Osteoblast (primary cell): ENCODE results near the gene SLC50A1. TPM values are rescaled to one million over a fixed set of nuclear protein-coding genes. Genes with fewer than 3 reads are reported as not detected.
A peak's percentile ranks its signal among the peaks of the same experiment; 100 is the strongest.

Experiments
- DNase-seq: peaks from one replicate; pipeline ENCODE4 v3.0.0; 2011; ENCODE audit warnings: low spot score, mixed read lengths; ENCODE audit not compliant: insufficient read length; ENCODE audit errors: missing footprints
- H2AFZ ChIP-seq: 2 replicates; pipeline ENCODE4 v1.6.0; 2011; ENCODE audit warnings: mild to moderate bottlenecking, low read length
- H3K27ac ChIP-seq: 2 replicates; pipeline ENCODE4 v1.5.1; 2011; ENCODE audit warnings: mild to moderate bottlenecking, low read depth, low read length, moderate library complexity
- H3K27me3 ChIP-seq: 2 replicates; pipeline ENCODE4 v1.6.0; 2012; ENCODE audit warnings: mild to moderate bottlenecking, control low read depth, inconsistent platforms, low read length, moderate library complexity; ENCODE audit not compliant: insufficient read depth
- H3K36me3 ChIP-seq: 2 replicates; pipeline ENCODE4 v1.5.1; 2011; ENCODE audit warnings: mild to moderate bottlenecking, low read length, control low read depth, moderate library complexity; ENCODE audit not compliant: insufficient read depth
- H3K4me1 ChIP-seq: 2 replicates; pipeline ENCODE4 v1.5.1; 2011; ENCODE audit warnings: mild to moderate bottlenecking, low read length, control low read depth, moderate library complexity; ENCODE audit not compliant: insufficient read depth
- H3K4me2 ChIP-seq: 2 replicates; pipeline ENCODE4 v1.6.0; 2011; ENCODE audit warnings: mild to moderate bottlenecking, low read length; ENCODE audit not compliant: insufficient read depth
- H3K4me3 ChIP-seq: fragments of 200-600 bp; sonication (generic); 3 replicates; pipeline ENCODE4 v1.5.1; 2012; ENCODE audit warnings: mild to moderate bottlenecking, low read length, inconsistent platforms; ENCODE audit not compliant: insufficient read depth
- H3K79me2 ChIP-seq: 2 replicates; pipeline ENCODE4 v1.6.0; 2012; ENCODE audit warnings: mild to moderate bottlenecking, low read length, control low read depth, inconsistent platforms; ENCODE audit not compliant: insufficient read depth
- H3K9me3 ChIP-seq: 2 replicates; pipeline ENCODE4 v1.5.1; 2011; ENCODE audit warnings: low read depth, low read length, control low read depth
- H4K20me1 ChIP-seq: 2 replicates; pipeline ENCODE4 v1.6.0; 2012; ENCODE audit warnings: mild to moderate bottlenecking, low read length, control low read depth; ENCODE audit not compliant: insufficient read depth
- total RNA-seq: library from RNA; depleted of rRNA; stranded (reverse); fragments of >200 nt; gene quantifications from 2 replicates; pipeline ENCODE4 v1.2.3, GENCODE V29; 2012
- TF ChIP-seq, protein P1 (sequence below): IDR thresholded peaks from 2 replicates; pipeline ENCODE4 v1.5.1; 2011; ENCODE audit warnings: mild to moderate bottlenecking, low read depth, low read length, moderate library complexity; ENCODE audit errors: extremely low read depth

The SLC50A1 gene
- total RNA-seq, 1 donor: 38.0 TPM

DNA sequence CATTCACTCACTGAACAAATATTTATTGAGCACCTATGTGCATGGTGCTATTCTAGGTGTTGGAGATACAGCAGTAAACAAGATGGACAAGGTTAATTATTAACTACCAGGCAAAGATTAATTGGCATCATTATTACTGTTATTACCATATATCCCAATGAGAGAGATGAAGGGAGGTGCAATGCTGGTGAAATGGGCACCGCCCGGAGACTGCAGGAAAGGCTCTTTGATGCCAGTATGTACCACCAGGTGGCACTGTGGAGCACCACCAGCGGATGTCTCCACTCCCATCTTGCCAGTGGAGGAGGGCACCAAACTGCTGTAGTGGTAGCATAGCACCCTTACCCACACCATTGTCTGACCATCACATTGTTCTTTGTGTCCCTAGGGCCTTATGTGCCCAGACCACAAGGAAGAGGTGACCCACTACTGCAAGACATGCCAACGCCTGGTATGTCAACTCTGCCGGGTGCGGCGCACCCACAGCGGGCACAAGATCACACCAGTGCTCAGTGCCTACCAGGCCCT is 41.0 kb downstream of the SLC50A1 start:
- H3K4me3 ChIP-seq: no peak overlapping the region
- no peak overlapping the region for H2AFZ ChIP-seq
- H3K27ac ChIP-seq: no peak overlapping the region
- H4K20me1 ChIP-seq: no peaks in the 10 kb centered on the region
- peaks cover 15% of the 10 kb centered on the region for H3K79me2 ChIP-seq
- no peaks in the 10 kb centered on the region for H3K27me3 ChIP-seq
- no peaks in the 10 kb centered on the region for H3K36me3 ChIP-seq
- no peaks in the 10 kb centered on the region for H3K9me3 ChIP-seq
- peak; percentile 100 for DNase-seq
- H3K4me2 ChIP-seq: no peak overlapping the region
- TF ChIP-seq, protein P1, sequence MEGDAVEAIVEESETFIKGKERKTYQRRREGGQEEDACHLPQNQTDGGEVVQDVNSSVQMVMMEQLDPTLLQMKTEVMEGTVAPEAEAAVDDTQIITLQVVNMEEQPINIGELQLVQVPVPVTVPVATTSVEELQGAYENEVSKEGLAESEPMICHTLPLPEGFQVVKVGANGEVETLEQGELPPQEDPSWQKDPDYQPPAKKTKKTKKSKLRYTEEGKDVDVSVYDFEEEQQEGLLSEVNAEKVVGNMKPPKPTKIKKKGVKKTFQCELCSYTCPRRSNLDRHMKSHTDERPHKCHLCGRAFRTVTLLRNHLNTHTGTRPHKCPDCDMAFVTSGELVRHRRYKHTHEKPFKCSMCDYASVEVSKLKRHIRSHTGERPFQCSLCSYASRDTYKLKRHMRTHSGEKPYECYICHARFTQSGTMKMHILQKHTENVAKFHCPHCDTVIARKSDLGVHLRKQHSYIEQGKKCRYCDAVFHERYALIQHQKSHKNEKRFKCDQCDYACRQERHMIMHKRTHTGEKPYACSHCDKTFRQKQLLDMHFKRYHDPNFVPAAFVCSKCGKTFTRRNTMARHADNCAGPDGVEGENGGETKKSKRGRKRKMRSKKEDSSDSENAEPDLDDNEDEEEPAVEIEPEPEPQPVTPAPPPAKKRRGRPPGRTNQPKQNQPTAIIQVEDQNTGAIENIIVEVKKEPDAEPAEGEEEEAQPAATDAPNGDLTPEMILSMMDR: peak; percentile 97
- H3K4me1 ChIP-seq: peaks cover 17% of the 10 kb centered on the region

DNA sequence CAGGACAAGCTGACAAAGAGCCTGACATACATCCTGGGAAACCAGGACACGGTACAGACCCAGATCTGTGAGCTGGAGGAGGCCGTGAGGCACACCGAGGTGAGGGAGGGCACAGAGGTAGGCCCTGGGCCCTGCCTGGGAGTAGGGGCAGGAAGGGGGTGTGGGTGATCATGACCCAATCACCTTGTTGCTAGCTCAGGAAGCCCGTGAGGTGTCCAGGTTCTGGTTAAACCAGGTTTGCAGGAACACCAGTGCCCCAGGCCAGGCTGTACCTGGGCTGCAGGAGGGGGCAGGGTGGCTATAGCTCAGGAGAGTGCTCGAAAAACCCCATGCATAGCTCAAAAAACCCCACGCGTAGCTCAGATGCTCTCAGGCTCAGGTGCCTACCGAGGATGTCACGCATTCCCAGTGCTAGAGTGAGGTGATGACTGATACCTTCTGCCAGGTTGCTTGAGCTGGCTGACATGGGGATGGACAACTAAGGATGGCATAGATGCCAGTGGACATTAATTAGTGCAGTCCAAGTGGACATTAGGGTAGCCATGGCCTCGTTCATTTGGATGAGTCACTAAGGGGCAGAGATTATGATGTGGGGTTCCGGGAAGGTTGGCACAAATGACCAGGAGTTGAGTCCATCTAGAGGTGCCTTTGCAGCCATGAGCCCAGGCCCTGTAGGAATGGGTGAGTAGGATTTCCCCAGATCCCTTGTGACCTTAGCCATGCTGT is 41.7 kb downstream of the SLC50A1 start:
- Histone ChIP-seq H3K27ac (no peak overlapping the region), H3K9me3 (no peaks in the 10 kb centered on the region), H3K36me3 (no peaks in the 10 kb centered on the region), H3K4me2 (no peak overlapping the region), H3K4me3 (no peak overlapping the region), H3K79me2 (peaks cover 7% of the 10 kb centered on the region), H3K4me1 (peaks cover 11% of the 10 kb centered on the region), H4K20me1 (no peaks in the 10 kb centered on the region), H3K27me3 (no peaks in the 10 kb centered on the region), H2AFZ (no peak overlapping the region)
- DNase-seq: peak; percentile 38
- TF ChIP-seq, protein P1: no peak

DNA sequence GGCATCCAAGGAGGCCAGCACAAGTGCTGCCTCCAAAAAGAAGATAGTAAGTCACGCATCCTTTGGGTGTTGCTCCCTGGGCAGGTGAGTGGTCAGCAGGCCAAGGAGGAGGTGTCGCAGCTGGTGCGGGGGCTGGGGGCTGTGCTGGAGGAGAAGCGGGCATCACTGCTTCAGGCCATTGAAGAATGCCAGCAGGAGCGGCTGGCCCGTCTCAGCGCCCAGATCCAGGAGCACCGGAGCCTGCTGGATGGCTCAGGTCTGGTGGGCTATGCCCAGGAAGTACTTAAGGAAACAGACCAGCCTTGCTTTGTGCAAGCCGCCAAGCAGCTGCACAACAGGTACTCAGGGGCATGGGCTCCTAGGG is 42.2 kb downstream of the SLC50A1 start:
- Histone ChIP-seq H3K9me3 (no peaks in the 10 kb centered on the region), H4K20me1 (no peaks in the 10 kb centered on the region), H3K27me3 (no peaks in the 10 kb centered on the region), H3K4me2 (no peak overlapping the region), H3K4me3 (no peak overlapping the region), H2AFZ (no peak overlapping the region), H3K27ac (no peak overlapping the region), H3K4me1 (peaks cover 9% of the 10 kb centered on the region), H3K79me2 (peaks cover 2% of the 10 kb centered on the region), H3K36me3 (no peaks in the 10 kb centered on the region)
- DNase-seq: peak; percentile 75
- TF ChIP-seq, protein P1: no peak

DNA sequence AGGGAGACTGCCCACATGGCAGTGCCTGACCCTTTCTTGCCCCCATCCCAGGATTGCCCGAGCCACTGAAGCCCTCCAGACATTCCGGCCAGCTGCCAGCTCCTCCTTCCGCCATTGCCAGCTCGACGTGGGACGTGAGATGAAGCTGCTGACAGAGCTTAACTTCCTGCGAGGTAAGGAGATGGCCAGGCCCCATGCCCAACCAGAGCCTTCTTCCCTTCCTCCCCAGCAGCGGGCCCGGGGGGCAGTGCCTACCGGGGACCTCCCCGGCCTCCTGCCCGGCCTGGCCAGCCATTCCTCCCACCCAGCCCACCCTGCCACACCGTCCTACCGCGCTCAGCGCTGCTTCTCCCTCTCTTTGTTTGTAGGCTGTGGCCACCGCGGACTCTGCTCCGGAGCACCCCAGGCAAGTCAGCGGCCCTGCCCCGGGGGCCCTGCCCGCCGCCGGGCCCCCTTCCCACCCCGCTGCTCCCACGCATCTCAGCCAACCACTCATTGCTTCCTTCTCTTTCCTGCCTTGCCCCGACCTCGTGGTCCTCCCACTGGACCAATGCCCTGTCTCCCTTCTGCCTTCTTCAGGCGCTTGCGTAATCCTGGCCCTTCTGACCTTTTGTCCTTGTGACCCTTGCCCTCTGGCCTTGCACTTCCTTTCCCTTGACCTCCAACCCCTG is 42.9 kb downstream of the SLC50A1 start:
- H3K27me3 ChIP-seq: no peaks in the 10 kb centered on the region
- H3K4me2 ChIP-seq: no peak overlapping the region
- H3K79me2 ChIP-seq: no peaks in the 10 kb centered on the region
- H3K4me1 ChIP-seq: peaks cover 6% of the 10 kb centered on the region
- no peak overlapping the region for H3K4me3 ChIP-seq
- H3K36me3 ChIP-seq: no peaks in the 10 kb centered on the region
- peak; percentile 82 for DNase-seq
- H2AFZ ChIP-seq: no peak overlapping the region
- H3K9me3 ChIP-seq: no peaks in the 10 kb centered on the region
- H3K27ac ChIP-seq: no peak overlapping the region
- no peaks in the 10 kb centered on the region for H4K20me1 ChIP-seq
- TF ChIP-seq, protein P1: no peak
